KOPT-K1 (cell line): ENCODE data around the gene TAMM41.
"Not testable (repeated sequence)": the region's sequence is repeated elsewhere in the genome, so short reads cannot be mapped to it uniquely, and the experiment has no call there.

Experiments
- H3K27ac ChIP-seq: fragments of 200-600 bp; sonication (generic); 2 replicates; pipeline ENCODE4 v1.5.1; 2016; ENCODE audit warnings: antibody characterized with exemption, mild to moderate bottlenecking, low read depth, low read length; ENCODE audit not compliant: poor library complexity, severe bottlenecking
- H3K36me3 ChIP-seq: fragments of 200-600 bp; sonication (generic); 2 replicates; pipeline ENCODE4 v1.5.1; 2017; ENCODE audit warnings: antibody characterized with exemption, mild to moderate bottlenecking, low read length, moderate library complexity; ENCODE audit not compliant: insufficient read depth
- H3K9me3 ChIP-seq: fragments of 200-600 bp; sonication (generic); 2 replicates; pipeline ENCODE4 v1.5.1; 2017; ENCODE audit warnings: antibody characterized with exemption, low read length, mild to moderate bottlenecking; ENCODE audit not compliant: insufficient read depth, poor library complexity, severe bottlenecking

Gene TAMM41

GRCh38 chr3:11759996-11760395 is 86.7 kb downstream of the TAMM41 start:
- H3K27ac ChIP-seq, result no peak overlapping the region
- H3K36me3 ChIP-seq, result no peaks in the 10 kb centered on the region
- H3K9me3 ChIP-seq, result no peaks in the 10 kb centered on the region

GRCh38 chr3:11757929-11758328 is 88.8 kb downstream of the TAMM41 start:
- Histone ChIP-seq H3K36me3 (no peaks in the 10 kb centered on the region), H3K9me3 (no peaks in the 10 kb centered on the region), H3K27ac (no peak overlapping the region)

GRCh38 chr3:11757441-11757875 is 89.2 kb downstream of the TAMM41 start:
- Histone ChIP-seq H3K27ac (no peak overlapping the region), H3K9me3 (no peaks in the 10 kb centered on the region), H3K36me3 (no peaks in the 10 kb centered on the region)

GRCh38 chr3:11755276-11755675 is 91.4 kb downstream of the TAMM41 start:
- no peak overlapping the region for H3K27ac ChIP-seq
- no peaks in the 10 kb centered on the region for H3K36me3 ChIP-seq
- H3K9me3 ChIP-seq, result no peaks in the 10 kb centered on the region

GRCh38 chr3:11752254-11752653 is 94.4 kb downstream of the TAMM41 start:
- H3K27ac ChIP-seq, H3K9me3 ChIP-seq, H3K36me3 ChIP-seq: not testable (repeated sequence)

- not testable (repeated sequence) for H3K9me3 ChIP-seq, H3K27ac ChIP-seq, H3K36me3 ChIP-seq
Measured at GRCh38 chr3:11748306-11748705, 98.4 kb downstream of the TAMM41 start.
